Immature natural killer cell (primary cell): ENCODE results near the gene CCDC50. TPM values are rescaled to one million over a fixed set of nuclear protein-coding genes. Genes with fewer than 3 reads are reported as not detected.

Source experiments
- DNase-seq, 3 donors: peaks; one replicate each; pipeline ENCODE4 v3.0.0; 2022; ENCODE audit warnings: mixed read lengths in 1 of 3
- H3K27ac Mint-ChIP-seq, 6 donors: one replicate each; pipeline ENCODE4 v1.8.0; 2020; ENCODE audit warnings: mixed read lengths in 6 of 6, mild to moderate bottlenecking in 5 of 6, inconsistent platforms in 4 of 6, moderate library complexity in 3 of 6
- H3K27me3 Mint-ChIP-seq, 3 donors: one replicate each; pipeline ENCODE4 v1.8.0; 2020 to 2021; ENCODE audit warnings: low read depth in 3 of 3, mild to moderate bottlenecking in 3 of 3, mixed read lengths in 3 of 3, moderate library complexity in 3 of 3, inconsistent platforms in 1 of 3
- H3K36me3 Mint-ChIP-seq, 3 donors: one replicate each; pipeline ENCODE4 v1.8.0; 2020; ENCODE audit warnings: mixed read lengths in 3 of 3, inconsistent platforms in 2 of 3, mild to moderate bottlenecking in 2 of 3
- H3K4me1 Mint-ChIP-seq, 2 donors: one replicate each; pipeline ENCODE4 v1.8.0; 2020; ENCODE audit warnings: inconsistent platforms in 2 of 2, mild to moderate bottlenecking in 2 of 2, mixed read lengths in 2 of 2, moderate library complexity in 1 of 2
- H3K4me3 Mint-ChIP-seq, 5 donors: one replicate each; pipeline ENCODE4 v1.8.0; 2020; ENCODE audit warnings: mild to moderate bottlenecking in 5 of 5, mixed read lengths in 5 of 5, inconsistent platforms in 3 of 5, moderate library complexity in 3 of 5
- H3K9me3 Mint-ChIP-seq, 6 donors: one replicate each; pipeline ENCODE4 v1.8.0; 2020; ENCODE audit warnings: mild to moderate bottlenecking in 6 of 6, mixed read lengths in 6 of 6, inconsistent platforms in 4 of 6, moderate library complexity in 3 of 6
- polyA plus RNA-seq, 3 donors: library from polyadenylated mRNA; unstranded; fragments of 300-500 nt; fragmentation: Illumina TruSeq; gene quantifications; one replicate each; pipeline ENCODE4 v1.2.3, GENCODE V29; 2021

The CCDC50 gene
- polyA plus RNA-seq: 10 to 100 TPM; 11.1 to 19.8 (median 15.9) TPM

GRCh38 chr3:191328962-191329653 is at the start of gene CCDC50:
Gene CCDC50, plus strand, starts transcription at chr3:191329394. Its CDS starts 281 bp downstream, at chr3:191329675.
- Mint-ChIP-seq H3K36me3 (no peaks in the 10 kb centered on the region), H3K4me1 (peaks cover 37 to 58% of the 10 kb centered on the region in 2 donors), H3K9me3 (no peaks in the 10 kb centered on the region), H3K27ac (peak within 1 kb of the TSS; percentile 61 to 93 (median 84)), H3K4me3 (peak within 1 kb of the TSS; percentile 81 to 89 (median 85)), H3K27me3 (peaks cover 0 to 7% (median 0%) of the 10 kb centered on the region in 3 donors)
- peak; percentile 68 to 74 (median 69) for DNase-seq

GRCh38 chr3:191280111-191280510 is 49.1 kb upstream of the CCDC50 start:
- no peak overlapping the region for H3K4me3 Mint-ChIP-seq
- no peak for DNase-seq
- no peak overlapping the region for H3K27ac Mint-ChIP-seq
- H3K27me3 Mint-ChIP-seq: peaks cover 0 to 3% (median 2%) of the 10 kb centered on the region in 3 donors
- H3K36me3 Mint-ChIP-seq: peaks cover 0 to 1% (median 0%) of the 10 kb centered on the region in 3 donors
- H3K4me1 Mint-ChIP-seq: no peaks in the 10 kb centered on the region
- H3K9me3 Mint-ChIP-seq: peaks cover 0 to 2% (median under 1%) of the 10 kb centered on the region in 6 donors

GRCh38 chr3:191280882-191281281 is 48.3 kb upstream of the CCDC50 start:
- H3K27me3 Mint-ChIP-seq: peaks cover 0 to 2% (median 0%) of the 10 kb centered on the region in 3 donors
- H3K9me3 Mint-ChIP-seq: peaks cover 0 to 5% (median 2%) of the 10 kb centered on the region in 6 donors
- no peak for DNase-seq
- peaks cover 0 to 4% (median 0%) of the 10 kb centered on the region in 3 donors for H3K36me3 Mint-ChIP-seq
- no peak overlapping the region for H3K4me3 Mint-ChIP-seq
- no peak overlapping the region for H3K27ac Mint-ChIP-seq
- no peaks in the 10 kb centered on the region for H3K4me1 Mint-ChIP-seq

- Mint-ChIP-seq H3K4me3 (no peak overlapping the region), H3K4me1 (no peaks in the 10 kb centered on the region), H3K27ac (no peak overlapping the region)
Observed at GRCh38 chr3:191282251-191283185, 46.7 kb upstream of the CCDC50 start.

DNA sequence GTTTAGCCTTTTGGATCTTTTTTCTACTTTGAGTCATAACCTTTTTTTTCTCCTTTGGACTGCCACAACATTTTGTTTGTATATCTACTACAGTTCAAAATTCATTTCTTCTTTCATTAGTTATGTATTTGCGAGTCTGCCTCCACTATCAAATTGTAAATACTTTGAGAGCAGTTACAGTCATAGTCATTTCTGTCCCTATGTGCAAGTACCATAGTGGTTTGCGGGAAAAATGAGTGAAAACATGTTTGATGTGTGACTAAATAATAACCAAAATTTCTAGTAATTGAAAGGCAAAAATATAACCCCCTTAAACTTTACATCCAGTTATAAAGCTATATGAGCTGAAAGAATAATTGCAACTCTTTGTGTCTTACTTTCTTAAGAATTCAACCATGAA is 45.8 kb upstream of the CCDC50 start:
- peaks cover 0 to 2% (median 0%) of the 10 kb centered on the region in 3 donors for H3K27me3 Mint-ChIP-seq
- H3K4me3 Mint-ChIP-seq: no peak overlapping the region
- H3K4me1 Mint-ChIP-seq: no peaks in the 10 kb centered on the region
- peaks cover 0 to 5% (median 2%) of the 10 kb centered on the region in 6 donors for H3K9me3 Mint-ChIP-seq
- no peak for DNase-seq
- H3K27ac Mint-ChIP-seq: no peak overlapping the region
- H3K36me3 Mint-ChIP-seq: peaks cover 0 to 4% (median 0%) of the 10 kb centered on the region in 3 donors

More at GRCh38 chr3:191282251-191283185, 46.7 kb upstream of the CCDC50 start:
- Mint-ChIP-seq H3K27me3 (peaks cover 0 to 2% (median 0%) of the 10 kb centered on the region in 3 donors), H3K9me3 (peaks cover 0 to 5% (median 2%) of the 10 kb centered on the region in 6 donors), H3K36me3 (peaks cover 0 to 4% (median 0%) of the 10 kb centered on the region in 3 donors)
- no peak for DNase-seq

- H3K4me3 Mint-ChIP-seq: peak overlapping the region in 4 of 5 donors; percentile 9 to 52 (median 45)
- DNase-seq: no peak
Observed at GRCh38 chr3:191290311-191291025, 38.7 kb upstream of the CCDC50 start.

DNA sequence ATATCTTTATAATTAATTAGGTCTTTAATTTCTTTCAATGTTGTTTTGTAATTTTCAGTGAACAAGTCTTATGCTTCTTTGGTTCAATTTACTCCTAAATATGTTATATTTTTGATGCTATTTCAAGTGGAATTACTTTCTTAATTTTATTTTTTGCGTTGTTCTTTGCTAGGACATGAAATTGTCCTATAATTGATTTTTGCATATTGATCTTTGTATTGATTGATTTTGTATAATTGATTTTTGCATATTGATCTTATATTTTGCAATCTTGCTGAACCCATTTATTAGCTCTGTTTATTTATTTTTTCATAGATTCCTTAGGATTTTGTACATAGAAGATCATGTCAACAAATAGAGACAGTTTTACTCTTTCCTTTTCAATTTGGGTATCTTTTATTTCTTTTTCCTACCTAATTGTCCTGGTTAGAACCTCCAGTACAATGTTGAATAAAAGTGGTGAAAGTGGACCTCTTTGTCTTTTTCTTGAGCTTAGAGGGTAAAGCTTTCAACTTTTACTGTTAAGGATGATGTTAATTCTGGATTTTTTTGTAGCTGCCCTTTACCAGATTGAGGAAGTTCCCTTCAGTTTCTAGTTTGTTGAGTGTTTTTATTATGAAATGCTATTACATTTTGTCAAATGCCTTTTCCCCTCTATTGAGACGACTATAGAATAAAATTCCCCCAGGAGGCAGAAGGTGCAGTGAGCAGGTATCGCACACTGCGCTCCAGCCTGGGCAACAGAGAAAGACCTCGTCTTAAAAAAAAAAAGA is 36.8 kb upstream of the CCDC50 start:
- peaks cover 9 to 16% of the 10 kb centered on the region in 2 donors for H3K4me1 Mint-ChIP-seq
- H3K27ac Mint-ChIP-seq: no peak overlapping the region
- peaks cover 0 to 5% (median 0%) of the 10 kb centered on the region in 3 donors for H3K27me3 Mint-ChIP-seq
- no peak overlapping the region for H3K4me3 Mint-ChIP-seq
- no peaks in the 10 kb centered on the region for H3K36me3 Mint-ChIP-seq
- no peak for DNase-seq
- H3K9me3 Mint-ChIP-seq: no peaks in the 10 kb centered on the region

More at GRCh38 chr3:191290311-191291025, 38.7 kb upstream of the CCDC50 start:
- Mint-ChIP-seq H3K27ac (peak overlapping the region in 2 of 6 donors; percentile 5 to 41), H3K9me3 (no peaks in the 10 kb centered on the region), H3K27me3 (peaks cover 0 to 2% (median 0%) of the 10 kb centered on the region in 3 donors), H3K4me1 (peaks cover 9 to 16% of the 10 kb centered on the region in 2 donors), H3K36me3 (no peaks in the 10 kb centered on the region)

DNA sequence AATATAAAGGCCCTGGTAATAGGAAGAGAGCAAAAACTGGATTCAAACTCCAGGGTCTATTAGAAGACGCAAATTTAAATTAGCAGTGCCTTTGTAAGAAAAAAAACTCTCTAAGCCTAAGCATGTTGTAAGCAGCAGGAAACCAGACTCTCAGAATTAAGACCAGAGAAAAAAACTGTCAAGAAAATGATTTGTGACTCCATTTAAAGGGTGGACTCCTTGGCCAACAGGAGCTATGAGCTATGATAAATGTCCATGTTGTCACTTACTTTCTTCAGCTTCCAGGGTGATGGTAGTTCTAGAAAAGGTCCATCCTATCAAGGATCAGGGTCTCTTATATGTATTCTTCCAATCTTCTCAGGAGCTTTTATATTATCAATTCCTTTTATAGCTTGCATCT is 34.9 kb upstream of the CCDC50 start:
- DNase-seq: no peak

GRCh38 chr3:191296041-191296541 is 33.1 kb upstream of the CCDC50 start:
- peaks cover 0 to under 1% of the 10 kb centered on the region in 2 donors for H3K4me1 Mint-ChIP-seq
- no peak for DNase-seq
- no peak overlapping the region for H3K4me3 Mint-ChIP-seq

More for the DNA sequence above, 34.9 kb upstream of the CCDC50 start:
- peaks cover 0 to 6% (median 0%) of the 10 kb centered on the region in 3 donors for H3K27me3 Mint-ChIP-seq
- H3K9me3 Mint-ChIP-seq: peaks cover 0 to 3% (median 0%) of the 10 kb centered on the region in 6 donors
- H3K4me3 Mint-ChIP-seq: no peak overlapping the region
- H3K36me3 Mint-ChIP-seq: no peaks in the 10 kb centered on the region
- no peak overlapping the region for H3K27ac Mint-ChIP-seq
- H3K4me1 Mint-ChIP-seq: peaks cover 9 to 16% of the 10 kb centered on the region in 2 donors

GRCh38 chr3:191298846-191299245 is 30.3 kb upstream of the CCDC50 start:
- Mint-ChIP-seq H3K4me3 (no peak overlapping the region), H3K36me3 (no peaks in the 10 kb centered on the region), H3K9me3 (peaks cover 0 to 3% (median 0%) of the 10 kb centered on the region in 6 donors), H3K27ac (no peak overlapping the region), H3K27me3 (peaks cover 0 to 11% (median 0%) of the 10 kb centered on the region in 3 donors), H3K4me1 (no peaks in the 10 kb centered on the region)
- no peak for DNase-seq

More at GRCh38 chr3:191296041-191296541, 33.1 kb upstream of the CCDC50 start:
- no peaks in the 10 kb centered on the region for H3K36me3 Mint-ChIP-seq
- peaks cover 0 to 3% (median 0%) of the 10 kb centered on the region in 6 donors for H3K9me3 Mint-ChIP-seq
- peaks cover 0 to 11% (median 0%) of the 10 kb centered on the region in 3 donors for H3K27me3 Mint-ChIP-seq
- H3K27ac Mint-ChIP-seq: no peak overlapping the region

GRCh38 chr3:191300422-191300821 is 28.8 kb upstream of the CCDC50 start:
- no peak overlapping the region for H3K27ac Mint-ChIP-seq
- H3K9me3 Mint-ChIP-seq: peaks cover 0 to 3% (median 0%) of the 10 kb centered on the region in 6 donors
- H3K4me3 Mint-ChIP-seq: no peak overlapping the region
- peaks cover 0 to 11% (median 0%) of the 10 kb centered on the region in 3 donors for H3K27me3 Mint-ChIP-seq
- H3K4me1 Mint-ChIP-seq: no peaks in the 10 kb centered on the region
- no peaks in the 10 kb centered on the region for H3K36me3 Mint-ChIP-seq
- DNase-seq: no peak

DNA sequence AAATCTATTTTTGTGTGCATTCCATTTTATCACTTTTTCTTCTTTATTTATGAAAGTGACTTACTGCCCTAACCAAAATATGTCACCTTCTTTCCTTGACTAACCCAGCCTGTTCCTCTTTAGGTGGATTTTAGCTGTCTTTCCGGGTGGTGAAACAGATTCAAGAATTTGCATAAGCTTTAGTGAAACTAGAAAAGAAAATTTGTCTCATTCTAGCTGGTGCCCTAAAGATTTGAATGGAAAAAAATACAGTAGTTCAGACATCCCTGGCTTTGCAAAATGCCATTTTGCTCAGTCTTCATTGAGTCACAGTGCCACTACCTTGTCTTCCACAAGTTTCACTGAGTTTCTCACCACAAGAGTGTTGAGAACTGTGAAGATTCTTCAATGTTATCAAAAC is 28.2 kb upstream of the CCDC50 start:
- no peak overlapping the region for H3K4me3 Mint-ChIP-seq
- no peaks in the 10 kb centered on the region for H3K4me1 Mint-ChIP-seq
- H3K9me3 Mint-ChIP-seq: peaks cover 0 to 3% (median 0%) of the 10 kb centered on the region in 6 donors
- H3K36me3 Mint-ChIP-seq: no peaks in the 10 kb centered on the region
- DNase-seq: no peak
- no peak overlapping the region for H3K27ac Mint-ChIP-seq
- peaks cover 0 to 11% (median 2%) of the 10 kb centered on the region in 3 donors for H3K27me3 Mint-ChIP-seq
